Endothelial cell of umbilical vein (primary cell): ENCODE results near the gene RNF150. TPM values are rescaled to one million over a fixed set of nuclear protein-coding genes. Genes with fewer than 3 reads are reported as not detected.

Experiments
- BruUV-seq: library from RNA; stranded (reverse); fragments of 400-500 nt; replicated peaks from 2 replicates; lab custom pipeline; 2021; lab: Mats Ljungman, UMichigan
- CTCF ChIA-PET: fragments of 300-600, 350-600 bp; sonication (Branson Sonifier 250); formaldehyde crosslinking; loops from one replicate; lab custom pipeline; 2021; ENCODE audit warnings: antibody characterized with exemption, inconsistent platforms; lab: Charles Lee
- POLR2A ChIA-PET: fragments of 300-600, 350-600 bp; sonication (Branson Sonifier 250); formaldehyde crosslinking; loops from one replicate; lab custom pipeline; 2021; ENCODE audit warnings: antibody characterized with exemption, inconsistent platforms; lab: Charles Lee
- DNase-seq: peaks from one replicate; pipeline ENCODE4 v3.0.0-alpha.2; 2011; ENCODE audit warnings: low read depth, low spot score
- FAIRE-seq: peaks from 2 replicates; lab custom pipeline; 2011; peaks lifted over from hg19 to GRCh38; lab: Jason Lieb, UNC
- H2AFZ ChIP-seq: 2 replicates; pipeline ENCODE4 v1.6.0; 2012; ENCODE audit warnings: low read depth, low read length, control low read depth, inconsistent platforms
- H3K27ac ChIP-seq: 2 replicates; pipeline ENCODE4 v1.5.1; 2011; ENCODE audit warnings: low read depth, mild to moderate bottlenecking, control low read depth, low read length, moderate library complexity; ENCODE audit not compliant: insufficient read depth
- H3K27me3 ChIP-seq, 2 experiments: 2 replicates each; pipeline versions ENCODE4 v1.6.0 to v1.6.1; 2011; ENCODE audit warnings: low read length in 2 of 2, mixed read lengths in 1 of 2; ENCODE audit not compliant: control insufficient read depth in 2 of 2, insufficient read depth in 2 of 2
- H3K36me3 ChIP-seq, 2 experiments: 2 replicates in 1 of 2; 3 replicates in 1 of 2; pipeline ENCODE4 v1.5.1; 2011; ENCODE audit warnings: low read length in 2 of 2, mild to moderate bottlenecking in 1 of 2, moderate library complexity in 1 of 2; ENCODE audit not compliant: control insufficient read depth in 2 of 2, insufficient read depth in 2 of 2; ENCODE audit errors: extremely low read depth in 1 of 2
- H3K4me1 ChIP-seq: 3 replicates; pipeline ENCODE4 v1.5.1; 2011; ENCODE audit warnings: mild to moderate bottlenecking, low read length; ENCODE audit not compliant: control insufficient read depth, insufficient read depth; ENCODE audit errors: extremely low read depth
- H3K4me2 ChIP-seq: 2 replicates; pipeline ENCODE4 v1.6.1; 2011; ENCODE audit warnings: low read length, control low read depth, mixed read lengths; ENCODE audit not compliant: insufficient read depth
- H3K4me3 ChIP-seq, 3 experiments: fragments of 200-600 bp in 1 of 3; sonication (generic), shearing (Covaris generic) in 1 of 3; replicated peaks in 1 of 3; 2 replicates each; pipeline ENCODE4 v1.5.1; 2011 to 2016; ENCODE audit warnings: control low read depth in 3 of 3, low read length in 3 of 3, mild to moderate bottlenecking in 2 of 3, inconsistent platforms in 1 of 3, low read depth in 1 of 3, moderate library complexity in 1 of 3; ENCODE audit not compliant: insufficient read depth in 1 of 3
- H3K79me2 ChIP-seq: 2 replicates; pipeline ENCODE4 v1.6.0; 2012; ENCODE audit warnings: low read length, inconsistent platforms; ENCODE audit not compliant: control insufficient read depth, insufficient read depth
- H3K9ac ChIP-seq: replicated peaks from 2 replicates; pipeline ENCODE3; 2011; ENCODE audit warnings: low read length, control low read depth; ENCODE audit not compliant: insufficient read depth; ENCODE audit errors: extremely low read depth
- H3K9me1 ChIP-seq: replicated peaks from 3 replicates; pipeline ENCODE4 v1.6.0; 2011; ENCODE audit warnings: mild to moderate bottlenecking, low read length; ENCODE audit not compliant: control insufficient read depth, insufficient read depth; ENCODE audit errors: extremely low read depth
- H3K9me3 ChIP-seq: replicated peaks from 2 replicates; pipeline ENCODE4 v1.5.1; 2012; ENCODE audit warnings: low read length, inconsistent platforms; ENCODE audit not compliant: control insufficient read depth, insufficient read depth
- H4K20me1 ChIP-seq: replicated peaks from 2 replicates; pipeline ENCODE3; 2011; ENCODE audit warnings: mild to moderate bottlenecking, low read length; ENCODE audit not compliant: control insufficient read depth, insufficient read depth; ENCODE audit errors: extremely low read depth
- CTCF ChIP-seq, 2 donors: IDR thresholded peaks; 1 replicate in 1 of 2; 2 replicates in 1 of 2; pipeline ENCODE4 v1.5.1; 2011; ENCODE audit warnings: low read length in 2 of 2, mild to moderate bottlenecking in 2 of 2, moderate library complexity in 2 of 2, control low read depth in 1 of 2, inconsistent platforms in 1 of 2, low read depth in 1 of 2; ENCODE audit not compliant: insufficient read depth in 1 of 2; ENCODE audit errors: extremely low read depth in 1 of 2
- EZH2 ChIP-seq: IDR thresholded peaks from 2 replicates; pipeline ENCODE4 v1.6.1; 2012; ENCODE audit warnings: borderline replicate concordance, low read depth, mild to moderate bottlenecking, moderate library complexity, low read length, inconsistent platforms; ENCODE audit not compliant: severe bottlenecking
- FOS ChIP-seq: IDR thresholded peaks from 2 replicates; pipeline ENCODE4 v1.6.1; 2011; ENCODE audit warnings: mild to moderate bottlenecking, low read length, moderate library complexity, borderline replicate concordance; ENCODE audit not compliant: insufficient read depth
- JUN ChIP-seq: IDR thresholded peaks from 2 replicates; pipeline ENCODE4 v1.6.1; 2011; ENCODE audit warnings: borderline replicate concordance, low read depth; ENCODE audit not compliant: insufficient read length, insufficient read depth
- MAX ChIP-seq: IDR thresholded peaks from 2 replicates; pipeline ENCODE4 v1.6.1; 2011; ENCODE audit not compliant: insufficient read depth, insufficient read length
- MYC ChIP-seq: IDR thresholded peaks from one replicate; pipeline ENCODE4 v1.6.1; 2011; ENCODE audit warnings: mild to moderate bottlenecking, low read depth, low read length
- POLR2A ChIP-seq: IDR thresholded peaks from 2 replicates; pipeline ENCODE4 v1.6.1; 2012; ENCODE audit warnings: low read depth, mild to moderate bottlenecking, control low read depth, low read length
- dilution Hi-C: fragments of 300-500 bp; cut with MboI; formaldehyde crosslinking; loops from one replicate; pipeline ENCODE4 v1.15.0; 2019; ENCODE audit warnings: low sequenced_read_pairs; ENCODE audit not compliant: extremely low pct_ligation_motif_present
- intact Hi-C: fragments of 100-400 bp; cut with micrococcal nuclease; formaldehyde crosslinking; loops from one replicate; pipeline ENCODE4 v1.10.0; 2022
- polyA plus RNA-seq, 4 experiments: library from polyadenylated mRNA; depleted of rRNA in 3 of 4; stranded (reverse) in 3 of 4; unstranded in 1 of 4; fragments of >200 nt; gene quantifications; 2 replicates each; pipeline versions ENCODE4 v1.2.1 to v1.2.3, GENCODE V29; 2011 to 2012; ENCODE audit warnings: missing spikeins in 1 of 4
- total RNA-seq: library from RNA; stranded (reverse); gene quantifications from 2 replicates; pipeline ENCODE4 v1.2.3, GENCODE V29; 2021

Gene RNF150
- total and polyA plus RNA-seq, 2 donors (not counting 3 experiments of a cell fraction or from before 2014, with no cell fraction given): 0.33 to 0.35 TPM

GRCh38 chr4:141107927-141108326 is 25.3 kb downstream of the RNF150 start:
- H3K27ac ChIP-seq: no peak overlapping the region
- no peaks in the 10 kb centered on the region for H3K36me3 ChIP-seq
- dilution Hi-C loops: no loop called here
- no peak overlapping the region for H3K4me2 ChIP-seq
- H3K27me3 ChIP-seq: no peaks in the 10 kb centered on the region
- DNase-seq: no peak
- no peak overlapping the region for H2AFZ ChIP-seq
- H3K4me1 ChIP-seq: no peaks in the 10 kb centered on the region
- H3K9ac ChIP-seq: no peak overlapping the region
- no TSS peak for BruUV-seq
- ChIA-PET CTCF (interaction anchor here (1.2 kb wide), 1 partner anchor 224 kb away, joined by 4 read pairs; no protein-coding TSS in a partner anchor), POLR2A (no interaction called here)
- no peak overlapping the region for H3K4me3 ChIP-seq
- no peaks in the 10 kb centered on the region for H3K9me1 ChIP-seq
- intact Hi-C loops: no loop called here
- H3K9me3 ChIP-seq: no peaks in the 10 kb centered on the region
- FAIRE-seq: no peak
- no peak for TF ChIP-seq EZH2
- no peaks in the 10 kb centered on the region for H4K20me1 ChIP-seq
- no peaks in the 10 kb centered on the region for H3K79me2 ChIP-seq

GRCh38 chr4:141102367-141102766 is 30.9 kb downstream of the RNF150 start:
- H4K20me1 ChIP-seq: no peaks in the 10 kb centered on the region
- no peak for TF ChIP-seq EZH2
- TF ChIP-seq FOS: no peak
- TF ChIP-seq CTCF (IDR thresholded peaks at IDR 0.05; ENCODE audit: extremely low read depth in 1 of 2, insufficient read depth in 1 of 2, low read depth in 1 of 2, low read length in 2 of 2): no peak
- TF ChIP-seq MAX: no peak
- no peak for TF ChIP-seq MYC
- TF ChIP-seq POLR2A: no peak
- TF ChIP-seq JUN: no peak
- H3K79me2 ChIP-seq: no peaks in the 10 kb centered on the region
- H3K27ac ChIP-seq: no peak overlapping the region
- H3K4me3 ChIP-seq: no peak overlapping the region
- no peaks in the 10 kb centered on the region for H3K9me1 ChIP-seq
- no peaks in the 10 kb centered on the region for H3K27me3 ChIP-seq
- CTCF ChIA-PET: no interaction called here
- no peaks in the 10 kb centered on the region for H3K4me1 ChIP-seq
- no peak overlapping the region for H2AFZ ChIP-seq
- no TSS peak for BruUV-seq
- H3K9me3 ChIP-seq: no peaks in the 10 kb centered on the region
- FAIRE-seq (no peak), DNase-seq (no peak)
- H3K36me3 ChIP-seq: no peaks in the 10 kb centered on the region
- intact Hi-C loops: no loop called here
- POLR2A ChIA-PET: no interaction called here
- dilution Hi-C loops: no loop called here
- no peak overlapping the region for H3K4me2 ChIP-seq
- no peak overlapping the region for H3K9ac ChIP-seq
